PC-3 (cell line): ENCODE measurements around the gene SDC4. TPM values are rescaled to one million over a fixed set of nuclear protein-coding genes. Genes with fewer than 3 reads are reported as not detected.

ENCODE experiments used
- ATAC-seq: fragments of 200-7000 bp; cut with Tn5 transposase; 2 replicates; pipeline ENCODE4 v1.9.1; 2020; ENCODE audit warnings: mild to moderate bottlenecking, moderate library complexity
- BruUV-seq: library from RNA; stranded (reverse); fragments of 400-500 nt; replicated peaks from 2 replicates; lab custom pipeline; 2021; lab: Mats Ljungman, UMichigan
- CTCF ChIA-PET: fragments of 300-600 bp; sonication (Branson Sonifier 250); formaldehyde crosslinking; loops from one replicate; lab custom pipeline; 2022; ENCODE audit warnings: antibody characterized with exemption; lab: Charles Lee
- POLR2A ChIA-PET: fragments of 300-600 bp; sonication (Branson Sonifier 250); formaldehyde crosslinking; loops from one replicate; lab custom pipeline; 2022; ENCODE audit warnings: antibody characterized with exemption; ENCODE audit not compliant: unreplicated experiment; lab: Charles Lee
- DNase-seq: peaks from one replicate; pipeline ENCODE4 v3.0.0-alpha.2; 2015
- H2AFZ ChIP-seq: fragments of 300-600 bp; sonication (generic); 2 replicates; pipeline ENCODE4 v1.6.0; 2016; ENCODE audit warnings: antibody characterized with exemption, low read length
- H3F3A ChIP-seq: fragments of 300-600 bp; sonication (generic); one replicate; pipeline ENCODE4 v1.6.0; 2017; ENCODE audit warnings: antibody characterized with exemption, low read length, control low read depth, mild to moderate bottlenecking; ENCODE audit not compliant: unreplicated experiment
- H3K27ac ChIP-seq: fragments of 300-600 bp; sonication (generic); 2 replicates; pipeline ENCODE4 v1.5.1; 2016; ENCODE audit warnings: mild to moderate bottlenecking, low read length
- H3K27me3 ChIP-seq: fragments of 300-600 bp; sonication (generic); 2 replicates; pipeline ENCODE4 v1.6.1; 2016; ENCODE audit warnings: low read length, mixed read lengths
- H3K36me3 ChIP-seq: fragments of 300-600 bp; sonication (generic); 2 replicates; pipeline ENCODE4 v1.6.1; 2016; ENCODE audit warnings: low read depth, mixed run types, low read length, mixed read lengths
- H3K4me1 ChIP-seq: fragments of 300-600 bp; sonication (generic); 2 replicates; pipeline ENCODE4 v1.5.1; 2016; ENCODE audit warnings: low read length; ENCODE audit not compliant: insufficient read depth
- H3K4me2 ChIP-seq: fragments of 300-600 bp; sonication (generic); 2 replicates; pipeline ENCODE4 v1.6.0; 2016; ENCODE audit warnings: low read length
- H3K4me3 ChIP-seq: fragments of 300-600 bp; sonication (generic); 2 replicates; pipeline ENCODE4 v1.5.1; 2016; ENCODE audit warnings: mild to moderate bottlenecking, low read length, mixed read lengths
- H3K79me2 ChIP-seq: fragments of 300-600 bp; sonication (generic); 2 replicates; pipeline ENCODE4 v1.6.1; 2017; ENCODE audit warnings: low read length, mixed read lengths
- H3K9ac ChIP-seq: fragments of 300-600 bp; sonication (generic); 2 replicates; pipeline ENCODE4 v1.6.0; 2016; ENCODE audit warnings: mild to moderate bottlenecking, low read length
- H3K9me2 ChIP-seq: fragments of 300-600 bp; sonication (generic); replicated peaks from 2 replicates; pipeline ENCODE4 v1.6.1; 2016; ENCODE audit warnings: mixed run types, low read length, mixed read lengths
- H3K9me3 ChIP-seq: fragments of 300-600 bp; sonication (generic); 2 replicates; pipeline ENCODE4 v1.6.1; 2016; ENCODE audit warnings: low read length, mixed read lengths
- H4K20me1 ChIP-seq: fragments of 300-600 bp; sonication (generic); 2 replicates; pipeline ENCODE4 v1.6.1; 2016; ENCODE audit warnings: low read length, mixed read lengths
- EZH2 ChIP-seq: fragments of 300-600 bp; sonication (generic); IDR thresholded peaks from one replicate; pipeline ENCODE4 v1.6.1; 2017; ENCODE audit warnings: antibody characterized with exemption, mild to moderate bottlenecking, low read length; ENCODE audit not compliant: unreplicated experiment
- EZH2phosphoT487 ChIP-seq: fragments of 300-600 bp; sonication (generic); IDR thresholded peaks from 2 replicates; pipeline ENCODE4 v1.6.1; 2018; ENCODE audit warnings: mild to moderate bottlenecking, antibody characterized with exemption, low read length, borderline replicate concordance
- intact Hi-C: fragments of 100-400 bp; cut with micrococcal nuclease; formaldehyde crosslinking; loops from 2 replicates; pipeline ENCODE4 v1.9.0; 2023
- total RNA-seq: library from RNA; depleted of rRNA; stranded (reverse); fragments of >200 nt; gene quantifications from 2 replicates; pipeline ENCODE4 v1.2.3, GENCODE V29; 2014
- TF ChIP-seq, protein P1 (sequence below): fragments of 300-600 bp; sonication (generic); conservative IDR thresholded peaks from 2 replicates; pipeline ENCODE4 v1.5.1; 2017; ENCODE audit warnings: antibody characterized with exemption, low read depth, mild to moderate bottlenecking, low read length

The SDC4 gene
- total RNA-seq, 1 experiment from 2014 or later: 134 TPM

DNA sequence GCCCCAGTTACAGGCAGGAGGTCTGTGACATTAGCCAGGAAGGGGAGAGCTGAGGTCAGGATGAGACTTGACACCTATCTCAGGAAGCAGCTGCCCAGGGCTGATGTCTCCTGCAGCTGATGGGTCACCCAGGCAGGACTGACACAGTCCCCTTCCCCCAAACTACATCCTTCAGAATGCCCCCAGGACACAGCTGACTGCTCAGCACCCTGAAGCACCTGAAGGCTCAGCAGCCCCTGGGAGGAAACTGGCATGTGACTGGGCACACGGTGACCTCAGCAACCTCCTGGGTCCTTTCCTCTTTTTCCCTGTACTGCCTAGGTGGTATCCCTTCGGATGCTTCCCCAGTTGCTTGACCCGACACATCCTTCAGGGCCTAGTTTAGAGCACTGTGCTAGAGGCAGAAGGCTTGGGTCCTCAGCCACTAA, 1.9 kb downstream of the SDC4 start:
- H3K9ac ChIP-seq: peak overlapping the region; percentile 91
- CTCF ChIA-PET: no interaction called here
- intact Hi-C loops: loop anchor here (10.0 kb wide), 1 partner anchor 428 kb away; no protein-coding TSS in a partner anchor

DNA sequence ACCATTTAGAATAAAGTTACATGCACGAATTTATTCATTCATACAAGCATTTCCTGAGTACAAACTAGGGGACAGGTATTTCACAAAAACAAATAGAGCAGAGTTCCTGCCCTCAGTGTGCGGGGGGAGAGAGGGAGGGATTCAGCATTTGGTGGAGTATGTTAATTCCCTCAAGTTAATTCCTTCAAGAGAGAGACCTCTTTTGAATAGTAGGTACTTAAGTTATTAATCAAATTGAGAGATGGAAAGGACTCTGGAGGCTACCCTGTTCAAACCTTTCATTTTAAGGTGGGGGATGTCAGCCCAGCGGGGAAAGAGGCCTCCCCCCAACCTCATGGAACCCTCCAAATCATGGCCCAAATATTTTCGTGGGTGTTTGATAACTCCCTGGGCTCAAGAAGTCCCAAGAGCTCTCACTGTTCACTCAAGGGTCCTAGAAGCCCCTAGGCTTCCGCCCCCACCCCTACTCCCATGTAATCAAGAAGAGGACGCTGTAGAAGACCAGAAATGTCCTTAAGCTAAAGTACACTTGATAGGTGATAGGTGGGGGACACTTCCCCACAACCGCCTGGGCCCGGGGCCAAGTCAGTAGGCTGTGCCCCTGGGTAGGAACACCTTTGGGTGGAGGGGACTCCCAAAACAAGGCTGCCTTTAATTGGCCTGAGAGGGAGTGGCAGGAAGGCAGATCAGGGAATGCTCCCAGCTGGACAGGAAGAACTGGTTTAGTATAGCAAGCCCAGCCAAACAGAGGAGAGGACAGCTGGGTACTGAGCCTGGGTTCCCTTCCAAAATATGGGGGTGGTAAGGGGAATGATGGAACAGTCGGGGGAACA, 2.9 kb downstream of the SDC4 start:
- H3K4me3 ChIP-seq: peak overlapping the region; percentile 97
- peaks cover 19% of the 10 kb centered on the region for H3F3A ChIP-seq
- H3K79me2 ChIP-seq: peaks cover 76% of the 10 kb centered on the region
- H3K36me3 ChIP-seq: peaks cover 12% of the 10 kb centered on the region
- H3K9me2 ChIP-seq: no peaks in the 10 kb centered on the region
- peaks cover 43% of the 10 kb centered on the region for H4K20me1 ChIP-seq
- H3K4me1 ChIP-seq: peaks cover 73% of the 10 kb centered on the region
- no peaks in the 10 kb centered on the region for H3K9me3 ChIP-seq
- no peak overlapping the region for H2AFZ ChIP-seq
- ATAC-seq: peak; percentile 43
- intact Hi-C loops: loop anchor here (10.0 kb wide), 1 partner anchor 429 kb away; no protein-coding TSS in a partner anchor
- TF ChIP-seq, protein P1, sequence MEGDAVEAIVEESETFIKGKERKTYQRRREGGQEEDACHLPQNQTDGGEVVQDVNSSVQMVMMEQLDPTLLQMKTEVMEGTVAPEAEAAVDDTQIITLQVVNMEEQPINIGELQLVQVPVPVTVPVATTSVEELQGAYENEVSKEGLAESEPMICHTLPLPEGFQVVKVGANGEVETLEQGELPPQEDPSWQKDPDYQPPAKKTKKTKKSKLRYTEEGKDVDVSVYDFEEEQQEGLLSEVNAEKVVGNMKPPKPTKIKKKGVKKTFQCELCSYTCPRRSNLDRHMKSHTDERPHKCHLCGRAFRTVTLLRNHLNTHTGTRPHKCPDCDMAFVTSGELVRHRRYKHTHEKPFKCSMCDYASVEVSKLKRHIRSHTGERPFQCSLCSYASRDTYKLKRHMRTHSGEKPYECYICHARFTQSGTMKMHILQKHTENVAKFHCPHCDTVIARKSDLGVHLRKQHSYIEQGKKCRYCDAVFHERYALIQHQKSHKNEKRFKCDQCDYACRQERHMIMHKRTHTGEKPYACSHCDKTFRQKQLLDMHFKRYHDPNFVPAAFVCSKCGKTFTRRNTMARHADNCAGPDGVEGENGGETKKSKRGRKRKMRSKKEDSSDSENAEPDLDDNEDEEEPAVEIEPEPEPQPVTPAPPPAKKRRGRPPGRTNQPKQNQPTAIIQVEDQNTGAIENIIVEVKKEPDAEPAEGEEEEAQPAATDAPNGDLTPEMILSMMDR: no peak
- no peak for TF ChIP-seq EZH2phosphoT487
- DNase-seq: peak; percentile 95
- H3K4me2 ChIP-seq: peak overlapping the region; percentile 98
- no TSS peak for BruUV-seq
- ChIA-PET CTCF (interaction anchor here (2.0 kb wide), 1 partner anchor 17 kb away, joined by 14 read pairs; the partner anchor contains the start of gene SYS1), POLR2A (interaction anchor here (0.5 to 0.8 kb wide), 3 partner anchors 17 to 560 kb away, joined by 3 read pairs; partner anchors contain the start of gene SYS1)
- H3K27me3 ChIP-seq: no peaks in the 10 kb centered on the region
- H3K9ac ChIP-seq: peak overlapping the region; percentile 91
- peak overlapping the region; percentile 95 for H3K27ac ChIP-seq

More for the DNA sequence above, 1.9 kb downstream of the SDC4 start:
- Histone ChIP-seq H4K20me1 (peaks cover 37% of the 10 kb centered on the region), H2AFZ (no peak overlapping the region), H3K36me3 (peaks cover 2% of the 10 kb centered on the region; the same call in 1 of the 2 replicates), H3K4me2 (peak overlapping the region; percentile 98), H3K9me2 (no peaks in the 10 kb centered on the region), H3K27ac (peak overlapping the region; percentile 95), H3K9me3 (no peaks in the 10 kb centered on the region), H3K4me3 (peak overlapping the region; percentile 97), H3K79me2 (peaks cover 66% of the 10 kb centered on the region), H3F3A (peaks cover 21% of the 10 kb centered on the region), H3K27me3 (no peaks in the 10 kb centered on the region), H3K4me1 (peaks cover 63% of the 10 kb centered on the region)
- DNase-seq (peak; percentile 44), ATAC-seq (no peak)
- POLR2A ChIA-PET: interaction anchor here (1.0 kb wide), 1 partner anchor 17 kb away, joined by 5 read pairs; the partner anchor contains the start of gene SYS1
- BruUV-seq: no TSS peak
- TF ChIP-seq EZH2phosphoT487: no peak
- TF ChIP-seq EZH2: no peak
- TF ChIP-seq, protein P1: no peak
